A673 (cell line): ENCODE results near the gene IL17A. TPM values are rescaled to one million over a fixed set of nuclear protein-coding genes. Genes with fewer than 3 reads are reported as not detected.

Experiments
- BruUV-seq: library from RNA; stranded (reverse); fragments of 400-500 nt; replicated peaks from 2 replicates; lab custom pipeline; 2021; lab: Mats Ljungman, UMichigan
- CTCF ChIA-PET: fragments of 300-600 bp; sonication (Branson Sonifier 250); formaldehyde crosslinking; loops from one replicate; lab custom pipeline; 2022; ENCODE audit warnings: antibody characterized with exemption; lab: Charles Lee
- POLR2A ChIA-PET: fragments of 300-600 bp; sonication (Branson Sonifier 250); formaldehyde crosslinking; loops from one replicate; lab custom pipeline; 2022; ENCODE audit warnings: antibody characterized with exemption; ENCODE audit not compliant: low non-redundant PET; lab: Charles Lee
- DNase-seq: peaks from one replicate; pipeline ENCODE4 v3.0.0-alpha.2; 2015; ENCODE audit warnings: low spot score
- H3K27ac ChIP-seq: fragments of 200-600 bp; sonication (generic); 2 replicates; pipeline ENCODE4 v1.5.1; 2016; ENCODE audit warnings: mixed run types, low read depth, mild to moderate bottlenecking, mixed read lengths, antibody characterized with exemption, low read length; ENCODE audit not compliant: poor library complexity, severe bottlenecking
- H3K27me3 ChIP-seq: fragments of 200-600 bp; sonication (generic); replicated peaks from 2 replicates; pipeline ENCODE4 v1.6.1; 2017; ENCODE audit warnings: mixed run types, low read depth, mild to moderate bottlenecking, mixed read lengths, antibody characterized with exemption, low read length; ENCODE audit not compliant: insufficient read depth, poor library complexity
- H3K36me3 ChIP-seq: fragments of 200-600 bp; sonication (generic); 2 replicates; pipeline ENCODE4 v1.6.1; 2016; ENCODE audit warnings: mixed run types, mild to moderate bottlenecking, mixed read lengths, antibody characterized with exemption, low read length; ENCODE audit not compliant: insufficient read depth, poor library complexity, severe bottlenecking
- H3K4me1 ChIP-seq: fragments of 200-600 bp; sonication (generic); 2 replicates; pipeline ENCODE4 v1.6.1; 2017; ENCODE audit warnings: mixed run types, mild to moderate bottlenecking, mixed read lengths, antibody characterized with exemption, low read length; ENCODE audit not compliant: insufficient read depth, poor library complexity, severe bottlenecking
- H3K4me3 ChIP-seq: fragments of 200-600 bp; sonication (generic); 2 replicates; pipeline ENCODE4 v1.5.1; 2016; ENCODE audit warnings: low read depth, mixed run types, mild to moderate bottlenecking, mixed read lengths, low read length; ENCODE audit not compliant: poor library complexity, severe bottlenecking
- H3K9me3 ChIP-seq: fragments of 200-600 bp; sonication (generic); 2 replicates; pipeline ENCODE4 v1.6.1; 2016; ENCODE audit warnings: mixed run types, low read depth, mild to moderate bottlenecking, mixed read lengths, antibody characterized with exemption, low read length; ENCODE audit not compliant: poor library complexity, severe bottlenecking
- EZH2 ChIP-seq: fragments of 200-600 bp; sonication (generic); IDR thresholded peaks from 2 replicates; pipeline ENCODE4 v1.6.1; 2017; ENCODE audit warnings: borderline replicate concordance, low read depth, mild to moderate bottlenecking, mixed read lengths, antibody characterized with exemption, low read length; ENCODE audit not compliant: poor library complexity, severe bottlenecking
- intact Hi-C: fragments of 100-400 bp; cut with micrococcal nuclease; formaldehyde crosslinking; loops from one replicate; pipeline ENCODE4 v1.10.0; 2022; ENCODE audit not compliant: unreplicated experiment
- total RNA-seq: library from RNA; stranded (reverse); gene quantifications from 2 replicates; pipeline ENCODE4 v1.2.3, GENCODE V29; 2021
- TF ChIP-seq, protein P1 (sequence below): fragments of 300-800, 200-600 bp; sonication (generic); conservative IDR thresholded peaks from 2 replicates; pipeline ENCODE4 v1.5.1; 2017; ENCODE audit warnings: low read depth, mild to moderate bottlenecking, antibody characterized with exemption, low read length, moderate library complexity, mixed read lengths

Gene IL17A
- total RNA-seq, 1 experiment from 2014 or later, result not detected

- H3K27me3 ChIP-seq, result no peaks in the 10 kb centered on the region
- no peak for DNase-seq
- no TSS peak for BruUV-seq
- H3K4me1 ChIP-seq, result no peaks in the 10 kb centered on the region
- ChIA-PET POLR2A (no interaction called here), CTCF (no interaction called here)
- no peak overlapping the region for H3K27ac ChIP-seq
- no peaks in the 10 kb centered on the region for H3K36me3 ChIP-seq
- H3K4me3 ChIP-seq, result no peak overlapping the region
- intact Hi-C loops, result no loop called here
- no peaks in the 10 kb centered on the region for H3K9me3 ChIP-seq
- TF ChIP-seq, protein P1, sequence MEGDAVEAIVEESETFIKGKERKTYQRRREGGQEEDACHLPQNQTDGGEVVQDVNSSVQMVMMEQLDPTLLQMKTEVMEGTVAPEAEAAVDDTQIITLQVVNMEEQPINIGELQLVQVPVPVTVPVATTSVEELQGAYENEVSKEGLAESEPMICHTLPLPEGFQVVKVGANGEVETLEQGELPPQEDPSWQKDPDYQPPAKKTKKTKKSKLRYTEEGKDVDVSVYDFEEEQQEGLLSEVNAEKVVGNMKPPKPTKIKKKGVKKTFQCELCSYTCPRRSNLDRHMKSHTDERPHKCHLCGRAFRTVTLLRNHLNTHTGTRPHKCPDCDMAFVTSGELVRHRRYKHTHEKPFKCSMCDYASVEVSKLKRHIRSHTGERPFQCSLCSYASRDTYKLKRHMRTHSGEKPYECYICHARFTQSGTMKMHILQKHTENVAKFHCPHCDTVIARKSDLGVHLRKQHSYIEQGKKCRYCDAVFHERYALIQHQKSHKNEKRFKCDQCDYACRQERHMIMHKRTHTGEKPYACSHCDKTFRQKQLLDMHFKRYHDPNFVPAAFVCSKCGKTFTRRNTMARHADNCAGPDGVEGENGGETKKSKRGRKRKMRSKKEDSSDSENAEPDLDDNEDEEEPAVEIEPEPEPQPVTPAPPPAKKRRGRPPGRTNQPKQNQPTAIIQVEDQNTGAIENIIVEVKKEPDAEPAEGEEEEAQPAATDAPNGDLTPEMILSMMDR, result no peak
- TF ChIP-seq EZH2, result no peak
These were observed 42.6 kb upstream of the IL17A start for GRCh38 chr6:52143551-52143950.

- DNase-seq, result no peak
- TF ChIP-seq, protein P1, result no peak
- no peak for TF ChIP-seq EZH2
- Histone ChIP-seq H3K9me3 (no peaks in the 10 kb centered on the region), H3K36me3 (no peaks in the 10 kb centered on the region), H3K27me3 (no peaks in the 10 kb centered on the region), H3K4me3 (no peak overlapping the region), H3K27ac (no peak overlapping the region), H3K4me1 (no peaks in the 10 kb centered on the region)
- intact Hi-C loops, result no loop called here
- ChIA-PET CTCF (no interaction called here), POLR2A (no interaction called here)
- BruUV-seq, result no TSS peak
These were observed 41.7 kb upstream of the IL17A start for GRCh38 chr6:52144196-52145076.

GRCh38 chr6:52146851-52147445 is 39.2 kb upstream of the IL17A start:
- BruUV-seq, result no TSS peak
- no peaks in the 10 kb centered on the region for H3K4me1 ChIP-seq
- no peak for DNase-seq

More at GRCh38 chr6:52146851-52147445, 39.2 kb upstream of the IL17A start:
- no peak overlapping the region for H3K4me3 ChIP-seq
- no peaks in the 10 kb centered on the region for H3K36me3 ChIP-seq
- H3K27ac ChIP-seq, result no peak overlapping the region
- H3K27me3 ChIP-seq, result no peaks in the 10 kb centered on the region
- no peak for TF ChIP-seq EZH2
- TF ChIP-seq, protein P1, result no peak
- intact Hi-C loops, result no loop called here
- H3K9me3 ChIP-seq, result no peaks in the 10 kb centered on the region
- POLR2A ChIA-PET, result no interaction called here
- CTCF ChIA-PET, result no interaction called here
